SK-N-SH treated with all-trans-retinoic acid at 6 μM for 48 hours (cell line): ENCODE results near the gene ARHGEF12.

Experiments used
- ARNTL ChIP-seq: fragments of 450-650 bp; formaldehyde crosslinking; IDR thresholded peaks from 2 replicates; pipeline ENCODE4 v1.5.0; 2020; ENCODE audit warnings: low read depth, mild to moderate bottlenecking, moderate library complexity, borderline replicate concordance
- ESRRG ChIP-seq: fragments of 250-450 bp; sonication (Bioruptor Pico); IDR thresholded peaks from 2 replicates; pipeline ENCODE4 v1.6.1; 2021; ENCODE audit warnings: mild to moderate bottlenecking
- ISL1 ChIP-seq: fragments of 250-450 bp; sonication (Bioruptor Pico); IDR thresholded peaks from 2 replicates; pipeline ENCODE4 v2.1.2; 2022; ENCODE audit warnings: mild to moderate bottlenecking, moderate library complexity
- OSR1 ChIP-seq: fragments of 250-450 bp; sonication (Bioruptor Pico); IDR thresholded peaks from 2 replicates; pipeline ENCODE4 v1.8.0; 2022; ENCODE audit warnings: moderate library complexity, mild to moderate bottlenecking, inconsistent platforms
- PATZ1 ChIP-seq: fragments of 250-450 bp; sonication (Bioruptor Pico); IDR thresholded peaks from 2 replicates; pipeline ENCODE4 v1.8.0; 2020; ENCODE audit warnings: mild to moderate bottlenecking, moderate library complexity, borderline replicate concordance
- POU6F1 ChIP-seq: fragments of 250-450 bp; sonication (Bioruptor Pico); IDR thresholded peaks from 2 replicates; pipeline ENCODE4 v1.8.0; 2021; ENCODE audit warnings: low read depth, mild to moderate bottlenecking, moderate library complexity, borderline replicate concordance
- TCF4 ChIP-seq: fragments of 250-450 bp; sonication (Bioruptor Pico); IDR thresholded peaks from 2 replicates; pipeline ENCODE4 v1.8.0; 2021; ENCODE audit warnings: mild to moderate bottlenecking, moderate library complexity, borderline replicate concordance
- TOX ChIP-seq: fragments of 250-450 bp; sonication (Bioruptor Pico); IDR thresholded peaks from 2 replicates; pipeline ENCODE4 v1.8.0; 2021; ENCODE audit warnings: mild to moderate bottlenecking, moderate library complexity, borderline replicate concordance
- ZFP30 ChIP-seq: fragments of 450-650 bp; formaldehyde crosslinking; IDR thresholded peaks from 2 replicates; pipeline ENCODE4 v1.5.0; 2022; ENCODE audit warnings: mild to moderate bottlenecking, moderate library complexity

- TF ChIP-seq PATZ1 (no peak), TOX (CRISPR knock-in tag) (no peak), ARNTL (CRISPR knock-in tag) (no peak), POU6F1 (CRISPR knock-in tag) (no peak), ZFP30 (CRISPR knock-in tag) (no peak), OSR1 (CRISPR knock-in tag) (no peak), ESRRG (CRISPR knock-in tag) (no peak), TCF4 (CRISPR knock-in tag) (no peak), ISL1 (CRISPR knock-in tag) (no peak)
Observed at GRCh38 chr11:120378474-120378873, 42.3 kb downstream of the ARHGEF12 start.
